K562 treated with DMSO at 1 percent for 48 hours (cell line): ENCODE results near the gene MAML3. TPM values are rescaled to one million over a fixed set of nuclear protein-coding genes. Genes with fewer than 3 reads are reported as not detected.

Experiments used
- total RNA-seq: library from RNA; unstranded; fragments of 300-600 nt; gene quantifications from 2 replicates; pipeline ENCODE4 v1.2.3, GENCODE V29; 2022; ENCODE audit warnings: low replicate concordance; ENCODE audit errors: extremely low read depth

Gene MAML3
- total RNA-seq = not detected in 2 replicates

GRCh38 chr4:140153718-140154571 lies at the start of gene MAML3:
Gene MAML3 (minus strand): TSS chr4:140154184. CDS start chr4:140153327, 857 bp downstream.

Other genes with a start within 250 kb of the MAML3 start
- not detected in 2 replicates for gene SCOC, start 219.5 kb upstream of the MAML3 start, total RNA-seq